ENCODE results near the gene INPP4A.

GRCh38 chr2:98479371-98479770 lies 34.7 kb downstream of the INPP4A start:
- TF ChIP-seq POLR2A (IDR thresholded peaks at IDR 0.05) (no peak), CTCF (IDR thresholded peaks at IDR 0.05) (no peak), POLR2AphosphoS5 (IDR thresholded peaks at IDR 0.05) (no peak), EP300 (IDR thresholded peaks at IDR 0.05) (no peak)

Data from upper lobe of left lung (tissue), 4 donors.